Activated naive CD8-positive, alpha-beta T cell (primary cell): ENCODE measurements around the gene URGCP.

Source experiments
- H3K27ac Mint-ChIP-seq: one replicate; pipeline ENCODE4 v1.8.0; 2021; ENCODE audit warnings: mixed read lengths
- H3K27me3 Mint-ChIP-seq: one replicate; pipeline ENCODE4 v1.8.0; 2021; ENCODE audit warnings: mixed read lengths
- H3K36me3 Mint-ChIP-seq: one replicate; pipeline ENCODE4 v1.8.0; 2021; ENCODE audit warnings: mixed read lengths
- H3K4me1 Mint-ChIP-seq: one replicate; pipeline ENCODE4 v1.8.0; 2021; ENCODE audit warnings: low read depth, mixed read lengths
- H3K4me3 Mint-ChIP-seq: one replicate; pipeline ENCODE4 v1.8.0; 2021; ENCODE audit warnings: mild to moderate bottlenecking, mixed read lengths
- H3K9me3 Mint-ChIP-seq: one replicate; pipeline ENCODE4 v1.8.0; 2021; ENCODE audit warnings: low read depth, mixed read lengths

Gene URGCP

GRCh38 chr7:43871064-43871463 lies 35.3 kb downstream of the URGCP start:
- Mint-ChIP-seq H3K27me3 (no peaks in the 10 kb centered on the region), H3K36me3 (peaks cover 7% of the 10 kb centered on the region), H3K9me3 (no peaks in the 10 kb centered on the region), H3K4me3 (peak overlapping the region; percentile 51), H3K4me1 (peaks cover 22% of the 10 kb centered on the region), H3K27ac (no peak overlapping the region)

DNA sequence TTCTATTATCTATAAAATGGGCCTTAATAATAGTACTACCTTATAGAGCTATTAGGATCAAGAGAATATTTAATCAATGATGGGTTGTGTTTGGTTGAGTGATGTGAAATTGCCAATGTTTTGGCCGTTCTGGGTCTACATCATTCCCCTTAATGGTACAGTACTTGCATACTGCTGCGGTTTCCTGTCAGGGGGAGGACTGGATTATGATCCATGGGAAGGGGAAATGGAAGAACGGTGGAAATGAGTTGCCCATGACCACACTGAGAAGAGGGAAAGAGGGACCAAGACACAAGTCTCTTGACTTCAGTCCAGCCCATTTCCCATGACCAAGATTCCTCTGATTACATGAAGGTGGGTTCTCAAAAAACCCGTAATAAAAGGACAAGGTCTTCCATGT lies 36.1 kb downstream of the URGCP start:
- Mint-ChIP-seq H3K27me3 (no peaks in the 10 kb centered on the region), H3K36me3 (peaks cover 7% of the 10 kb centered on the region), H3K4me3 (peak overlapping the region; percentile 95), H3K9me3 (no peaks in the 10 kb centered on the region), H3K4me1 (peaks cover 22% of the 10 kb centered on the region), H3K27ac (peak overlapping the region; percentile 94)

- Mint-ChIP-seq H3K9me3 (no peaks in the 10 kb centered on the region), H3K4me3 (peak overlapping the region; percentile 95), H3K36me3 (peaks cover 11% of the 10 kb centered on the region), H3K27me3 (no peaks in the 10 kb centered on the region), H3K4me1 (peaks cover 22% of the 10 kb centered on the region), H3K27ac (peak overlapping the region; percentile 94)
Observed at GRCh38 chr7:43869867-43870240, 36.5 kb downstream of the URGCP start.

GRCh38 chr7:43869006-43869866 lies 37.2 kb downstream of the URGCP start, which contains the start of gene MRPS24:
TSS of gene MRPS24 (minus strand) at chr7:43869517. CDS start at chr7:43869495, 22 bp downstream.
- Mint-ChIP-seq H3K4me3 (peak within 1 kb of the TSS; percentile 95), H3K27ac (peak within 1 kb of the TSS; percentile 97), H3K4me1 (peaks cover 22% of the 10 kb centered on the region), H3K36me3 (peaks cover 11% of the 10 kb centered on the region), H3K9me3 (no peaks in the 10 kb centered on the region), H3K27me3 (no peaks in the 10 kb centered on the region)

DNA sequence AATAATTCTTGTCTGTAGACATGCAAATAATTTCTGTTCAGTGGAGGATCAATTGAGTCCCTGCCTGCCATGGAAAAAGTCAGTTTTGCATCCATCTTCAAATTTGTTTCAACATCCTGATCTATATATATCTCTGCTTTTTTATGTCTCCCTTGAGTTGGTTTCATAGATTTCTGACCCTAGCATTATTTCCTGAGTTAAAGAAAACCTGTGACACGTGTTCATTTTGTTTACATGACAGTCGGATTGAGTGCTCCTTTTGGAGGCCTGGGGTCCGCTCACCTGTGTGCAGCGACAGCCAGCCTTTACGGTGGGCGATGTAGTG lies 37.8 kb downstream of the URGCP start:
- Mint-ChIP-seq H3K4me3 (peak overlapping the region; percentile 95), H3K27me3 (no peaks in the 10 kb centered on the region), H3K4me1 (peaks cover 22% of the 10 kb centered on the region), H3K27ac (peak overlapping the region; percentile 97), H3K36me3 (peaks cover 11% of the 10 kb centered on the region), H3K9me3 (no peaks in the 10 kb centered on the region)

- H3K27me3 Mint-ChIP-seq, result no peaks in the 10 kb centered on the region
- H3K4me3 Mint-ChIP-seq, result peak overlapping the region; percentile 95
- H3K36me3 Mint-ChIP-seq, result peaks cover 11% of the 10 kb centered on the region
- no peaks in the 10 kb centered on the region for H3K9me3 Mint-ChIP-seq
- H3K4me1 Mint-ChIP-seq, result peaks cover 22% of the 10 kb centered on the region
- peak overlapping the region; percentile 97 for H3K27ac Mint-ChIP-seq
Observed at GRCh38 chr7:43868181-43868580, 38.2 kb downstream of the URGCP start.

GRCh38 chr7:43865277-43865676 lies 41.1 kb downstream of the URGCP start:
- Mint-ChIP-seq H3K27me3 (no peaks in the 10 kb centered on the region), H3K27ac (no peak overlapping the region), H3K36me3 (peaks cover 11% of the 10 kb centered on the region), H3K9me3 (no peaks in the 10 kb centered on the region), H3K4me1 (peaks cover 21% of the 10 kb centered on the region), H3K4me3 (no peak overlapping the region)

- H3K9me3 Mint-ChIP-seq, result no peaks in the 10 kb centered on the region
- H3K27me3 Mint-ChIP-seq, result no peaks in the 10 kb centered on the region
- peaks cover 12% of the 10 kb centered on the region for H3K4me1 Mint-ChIP-seq
- no peak overlapping the region for H3K4me3 Mint-ChIP-seq
- H3K36me3 Mint-ChIP-seq, result peaks cover 11% of the 10 kb centered on the region
- H3K27ac Mint-ChIP-seq, result no peak overlapping the region
Observed at GRCh38 chr7:43864126-43864525, 42.3 kb downstream of the URGCP start.

- H3K4me3 Mint-ChIP-seq, result no peak overlapping the region
- H3K4me1 Mint-ChIP-seq, result no peaks in the 10 kb centered on the region
- no peaks in the 10 kb centered on the region for H3K9me3 Mint-ChIP-seq
- no peaks in the 10 kb centered on the region for H3K27me3 Mint-ChIP-seq
- no peaks in the 10 kb centered on the region for H3K36me3 Mint-ChIP-seq
- H3K27ac Mint-ChIP-seq, result no peak overlapping the region
Observed at GRCh38 chr7:43856996-43857395, 49.4 kb downstream of the URGCP start.

GRCh38 chr7:43856316-43856715 lies 50.1 kb downstream of the URGCP start:
- no peak overlapping the region for H3K27ac Mint-ChIP-seq
- H3K36me3 Mint-ChIP-seq, result no peaks in the 10 kb centered on the region
- no peaks in the 10 kb centered on the region for H3K27me3 Mint-ChIP-seq
- no peak overlapping the region for H3K4me3 Mint-ChIP-seq
- H3K4me1 Mint-ChIP-seq, result no peaks in the 10 kb centered on the region
- H3K9me3 Mint-ChIP-seq, result no peaks in the 10 kb centered on the region

DNA sequence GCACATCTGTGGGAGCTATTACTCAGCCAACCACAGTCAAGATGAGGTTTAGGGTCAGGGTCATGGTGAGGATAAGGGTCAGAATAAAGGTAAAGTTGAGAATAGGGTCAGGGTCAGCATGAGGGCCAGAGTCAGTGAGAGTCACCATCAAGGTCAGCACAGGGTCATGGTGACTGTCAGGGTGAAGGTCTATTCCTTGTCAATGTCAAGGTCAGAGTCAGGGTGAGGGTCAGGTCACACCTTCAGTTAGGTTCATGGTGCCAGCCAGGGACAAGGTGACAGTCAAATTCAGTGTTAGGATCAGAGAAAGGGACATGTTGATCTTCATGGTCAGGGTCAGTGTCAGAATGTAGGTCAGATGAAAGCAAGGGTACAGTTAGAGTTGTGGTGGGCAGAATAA lies 51.2 kb downstream of the URGCP start:
- H3K4me3 Mint-ChIP-seq, result no peak overlapping the region

DNA sequence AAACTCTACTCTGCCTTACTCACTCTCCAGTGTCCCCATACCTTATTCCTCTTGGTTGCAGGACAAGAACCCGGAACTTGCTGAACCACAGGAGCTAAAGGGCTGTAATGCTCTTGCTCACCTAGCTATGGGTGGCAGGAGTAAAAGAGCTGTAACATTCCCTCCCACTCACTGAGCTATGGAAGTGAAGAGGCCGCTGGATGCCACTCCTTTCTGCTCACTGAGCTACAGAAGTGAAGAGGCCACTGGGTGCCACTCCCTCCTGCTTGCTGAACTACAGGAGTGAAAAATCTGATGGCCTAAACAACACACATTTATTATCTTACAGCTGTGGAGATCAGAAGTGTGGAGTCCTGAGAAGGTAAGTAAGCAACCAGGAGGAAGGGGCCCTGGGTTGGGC lies 54.6 kb downstream of the URGCP start:
- H3K27ac Mint-ChIP-seq, result no peak overlapping the region
- no peak overlapping the region for H3K4me3 Mint-ChIP-seq
- H3K9me3 Mint-ChIP-seq, result no peaks in the 10 kb centered on the region
- H3K27me3 Mint-ChIP-seq, result no peaks in the 10 kb centered on the region
- no peaks in the 10 kb centered on the region for H3K4me1 Mint-ChIP-seq
- no peaks in the 10 kb centered on the region for H3K36me3 Mint-ChIP-seq

More for the DNA sequence above, 51.2 kb downstream of the URGCP start:
- H3K27me3 Mint-ChIP-seq, result no peaks in the 10 kb centered on the region
- no peaks in the 10 kb centered on the region for H3K9me3 Mint-ChIP-seq
- H3K36me3 Mint-ChIP-seq, result no peaks in the 10 kb centered on the region
- no peaks in the 10 kb centered on the region for H3K4me1 Mint-ChIP-seq
- H3K27ac Mint-ChIP-seq, result no peak overlapping the region

DNA sequence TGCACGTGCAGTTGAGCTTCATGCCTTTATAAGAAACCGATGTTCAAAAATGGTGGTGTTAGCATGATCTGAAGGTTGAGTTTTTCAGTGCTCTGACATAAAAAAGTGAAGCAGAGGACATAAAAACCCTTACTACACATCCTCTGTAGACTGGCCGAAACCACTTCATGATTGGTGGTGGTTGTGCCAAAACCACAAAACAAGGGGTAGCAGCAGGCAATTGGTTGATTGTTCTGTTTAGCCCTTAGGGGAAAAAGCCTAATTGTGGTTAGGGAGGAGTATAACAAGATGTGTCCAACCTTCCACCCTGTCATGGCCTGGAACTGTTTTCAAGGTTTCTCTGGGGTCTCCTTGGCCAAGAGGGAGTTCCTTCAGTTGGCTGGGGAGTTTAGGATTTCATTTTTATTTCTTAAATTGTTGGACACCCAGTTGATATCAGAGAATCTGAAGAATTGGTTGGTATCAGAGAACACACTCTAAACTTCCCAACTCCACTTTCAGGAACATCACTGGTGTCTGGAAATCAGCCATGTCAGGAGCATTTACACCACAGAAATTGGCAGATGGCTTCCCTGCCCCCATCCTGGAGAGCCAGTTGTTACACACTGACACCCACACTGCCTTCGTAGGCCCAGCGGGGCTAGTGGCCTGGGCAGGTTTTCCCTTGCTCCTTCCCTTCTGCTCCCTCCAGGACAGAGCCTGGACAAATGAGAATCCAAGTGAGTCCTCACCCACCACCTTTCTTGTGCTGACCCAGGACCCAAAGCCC lies 55.9 kb downstream of the URGCP start:
- Mint-ChIP-seq H3K27me3 (no peaks in the 10 kb centered on the region), H3K9me3 (no peaks in the 10 kb centered on the region), H3K4me3 (no peak overlapping the region), H3K4me1 (no peaks in the 10 kb centered on the region), H3K27ac (no peak overlapping the region), H3K36me3 (no peaks in the 10 kb centered on the region)

DNA sequence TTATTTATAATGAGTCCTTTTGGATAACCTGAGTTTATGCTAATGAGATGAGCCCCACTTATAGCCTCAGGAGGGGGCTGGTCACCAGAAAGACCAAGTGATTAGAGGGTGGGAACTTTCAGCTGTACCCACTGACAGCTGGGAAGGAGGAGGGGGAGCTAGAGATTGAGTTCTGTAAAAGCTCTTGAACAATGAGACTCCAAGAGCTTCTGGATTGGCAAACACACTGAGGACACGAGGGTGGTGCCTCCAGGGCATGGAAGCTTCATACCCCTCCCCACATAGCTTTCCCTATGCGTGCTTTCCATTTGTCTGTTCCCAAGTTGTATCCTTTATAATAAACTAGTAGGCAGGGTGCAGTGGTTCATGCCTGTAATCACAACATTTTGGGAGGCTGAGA lies 57.3 kb downstream of the URGCP start:
- Mint-ChIP-seq H3K4me1 (no peaks in the 10 kb centered on the region), H3K27me3 (peaks cover 2% of the 10 kb centered on the region), H3K4me3 (no peak overlapping the region), H3K36me3 (no peaks in the 10 kb centered on the region), H3K27ac (no peak overlapping the region), H3K9me3 (no peaks in the 10 kb centered on the region)

DNA sequence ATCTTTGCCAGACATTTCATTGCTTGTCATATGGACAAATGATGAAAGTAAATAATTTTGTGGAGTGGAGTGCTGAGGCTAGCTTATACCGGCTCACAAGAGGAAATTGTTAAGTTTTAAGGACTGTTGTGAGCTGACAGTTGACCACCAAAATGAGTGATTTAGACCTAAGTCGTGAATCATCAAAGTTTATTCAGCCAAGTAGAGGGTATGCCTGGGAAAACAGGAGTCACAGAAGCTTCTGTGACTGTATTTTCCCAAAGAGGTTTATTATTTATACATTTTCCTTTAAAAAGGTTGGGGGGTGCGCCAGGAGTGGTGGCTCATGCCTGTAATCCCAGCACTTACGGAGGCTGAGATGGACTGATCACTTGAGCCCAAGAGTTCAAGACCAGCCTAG lies 58.9 kb downstream of the URGCP start:
- Mint-ChIP-seq H3K36me3 (no peaks in the 10 kb centered on the region), H3K27me3 (peaks cover 2% of the 10 kb centered on the region), H3K27ac (no peak overlapping the region), H3K9me3 (no peaks in the 10 kb centered on the region), H3K4me1 (no peaks in the 10 kb centered on the region), H3K4me3 (no peak overlapping the region)
